K562 (cell line): Measurements from ENCODE around the gene PPL. TPM values are rescaled to one million over a fixed set of nuclear protein-coding genes. Genes with fewer than 3 reads are reported as not detected.

Experiments used
- ATAC-seq: fragments of 200-7000 bp; cut with Tn5 transposase; 3 replicates; pipeline ENCODE4 v1.9.1; 2020; ENCODE audit warnings: moderate library complexity
- BruUV-seq: library from RNA; stranded (reverse); fragments of 400-500 nt; replicated peaks from 2 replicates; lab custom pipeline; 2021; lab: Mats Ljungman, UMichigan
- CTCF ChIA-PET: fragments of 300-600 bp; formaldehyde crosslinking; extraction: SDS; loops from one replicate; lab custom pipeline; 2021; ENCODE audit warnings: low intra/inter-chr PET ratio; lab: Yijun Ruan, JAX
- POLR2A ChIA-PET: fragments of 300-600, 350-650 bp; sonication (Branson Sonifier 250); formaldehyde crosslinking; extraction: SDS; loops from one replicate; lab custom pipeline; 2021; ENCODE audit warnings: antibody characterized with exemption, inconsistent platforms; lab: Yijun Ruan, JAX
- DNase-seq, 4 experiments: peaks; one replicate each; pipeline versions ENCODE4 v3.0.0 to v3.0.0-alpha.2; 2011 to 2018; ENCODE audit warnings: low spot score in 3 of 4, mixed read lengths in 3 of 4; ENCODE audit errors: extremely low read depth in 1 of 4
- FAIRE-seq: peaks from 2 replicates; lab custom pipeline; 2011; peaks lifted over from hg19 to GRCh38; lab: Jason Lieb, UNC
- H2AFZ ChIP-seq: 2 replicates; pipeline ENCODE4 v1.6.0; 2011; ENCODE audit warnings: low read depth, low read length, control low read depth, inconsistent platforms
- H3K27ac ChIP-seq: fragments of 200-600 bp; 3 replicates; pipeline ENCODE4 v1.8.0; 2011; ENCODE audit warnings: low read depth, mild to moderate bottlenecking, control low read depth, inconsistent platforms, low read length, moderate library complexity, mixed read lengths; ENCODE audit errors: extremely low read depth
- H3K27me3 ChIP-seq, 2 experiments: fragments of 300-600 bp in 1 of 2; 2 replicates in 1 of 2; 3 replicates in 1 of 2; pipeline versions ENCODE4 v1.6.0 to v1.8.0; 2011; ENCODE audit warnings: inconsistent platforms in 2 of 2, low read length in 2 of 2, mild to moderate bottlenecking in 1 of 2, mixed read lengths in 1 of 2, moderate library complexity in 1 of 2; ENCODE audit not compliant: control insufficient read depth in 2 of 2, insufficient read depth in 2 of 2
- H3K36me3 ChIP-seq: fragments of 300-600 bp; 3 replicates; pipeline ENCODE4 v1.8.0; 2011; ENCODE audit warnings: mild to moderate bottlenecking, low read length, inconsistent platforms; ENCODE audit not compliant: control insufficient read depth, insufficient read depth
- H3K4me1 ChIP-seq, 2 experiments: fragments of 200-600 bp in 1 of 2; replicated peaks in 1 of 2; 2 replicates in 1 of 2; 3 replicates in 1 of 2; pipeline versions ENCODE4 v1.5.1 to v1.8.0; 2011; ENCODE audit warnings: inconsistent platforms in 2 of 2, low read length in 2 of 2, mild to moderate bottlenecking in 1 of 2, mixed read lengths in 1 of 2, moderate library complexity in 1 of 2; ENCODE audit not compliant: control insufficient read depth in 2 of 2, insufficient read depth in 2 of 2
- H3K4me2 ChIP-seq: 2 replicates; pipeline ENCODE4 v1.6.1; 2011; ENCODE audit warnings: low read length, control low read depth, inconsistent platforms, mixed read lengths; ENCODE audit not compliant: insufficient read depth
- H3K4me3 ChIP-seq: fragments of 200-600 bp; sonication (generic), shearing (Covaris generic); 2 replicates; pipeline ENCODE4 v1.5.1; 2016; ENCODE audit warnings: control low read depth, inconsistent platforms
- H3K79me2 ChIP-seq: fragments of 200-600 bp; 3 replicates; pipeline ENCODE4 v1.8.0; 2011; ENCODE audit warnings: low read length, inconsistent platforms; ENCODE audit not compliant: control insufficient read depth, insufficient read depth
- H3K9ac ChIP-seq, 2 experiments: 2 replicates each; pipeline versions ENCODE4 v1.6.0 to v1.6.1; 2011; ENCODE audit warnings: low read depth in 2 of 2, low read length in 2 of 2, control low read depth in 1 of 2, inconsistent platforms in 1 of 2, mild to moderate bottlenecking in 1 of 2, mixed read lengths in 1 of 2; ENCODE audit not compliant: insufficient read depth in 1 of 2
- H3K9me1 ChIP-seq: one replicate; pipeline ENCODE4 v1.6.0; 2011; ENCODE audit warnings: inconsistent platforms, mild to moderate bottlenecking, low read length, moderate library complexity; ENCODE audit not compliant: control insufficient read depth, insufficient read depth
- H3K9me3 ChIP-seq: replicated peaks from 2 replicates; pipeline ENCODE4 v1.5.1; 2011; ENCODE audit warnings: low read depth, low read length, inconsistent platforms; ENCODE audit not compliant: control insufficient read depth, insufficient read depth
- H4K20me1 ChIP-seq: replicated peaks from 2 replicates; pipeline ENCODE4 v1.6.1; 2011; ENCODE audit warnings: low read length, inconsistent platforms, mixed read lengths; ENCODE audit not compliant: control insufficient read depth, insufficient read depth
- BCOR ChIP-seq: fragments of 450-650 bp; IDR thresholded peaks from 2 replicates; pipeline ENCODE4 v1.6.1; 2016
- C11orf30 ChIP-seq: fragments of 450-650 bp; IDR thresholded peaks from 2 replicates; pipeline ENCODE4 v1.6.1; 2016; ENCODE audit warnings: low read depth, mild to moderate bottlenecking
- HDAC2 ChIP-seq: fragments of 450-650 bp; IDR thresholded peaks from 2 replicates; pipeline ENCODE4 v1.6.1; 2016; ENCODE audit warnings: mild to moderate bottlenecking
- MIER1 ChIP-seq: fragments of 450-650 bp; IDR thresholded peaks from 2 replicates; pipeline ENCODE4 v1.6.1; 2016; ENCODE audit warnings: antibody characterized with exemption, mild to moderate bottlenecking, low read depth
- RBBP5 ChIP-seq: fragments of 200-600 bp; sonication (generic); IDR thresholded peaks from 2 replicates; pipeline ENCODE4 v1.6.1; 2012; ENCODE audit warnings: borderline replicate concordance, mild to moderate bottlenecking, low read length, control low read depth, inconsistent platforms; ENCODE audit not compliant: insufficient read depth, poor library complexity, severe bottlenecking
- RBM25 ChIP-seq: fragments of 200-400 bp; formaldehyde crosslinking; IDR thresholded peaks from 2 replicates; pipeline ENCODE4 v1.6.1; 2018; ENCODE audit warnings: low read length, low read depth, moderate library complexity; ENCODE audit not compliant: severe bottlenecking
- SETDB1 ChIP-seq: IDR thresholded peaks from one replicate; pipeline ENCODE4 v1.6.1; 2012; ENCODE audit warnings: low read length, control low read depth, inconsistent platforms
- ZFP36 ChIP-seq: fragments of 150-350 bp; IDR thresholded peaks from 2 replicates; pipeline ENCODE4 v1.6.1; 2018; ENCODE audit warnings: low read length, low read depth; ENCODE audit not compliant: partially characterized antibody
- WGBS: fragments of 100-300 bp; shearing (Covaris generic); methylation state at CpG from one replicate; pipeline ENCODE4 v1.1.6; 2016; ENCODE audit warnings: low coverage, mixed read lengths; ENCODE audit not compliant: insufficient coverage; ENCODE audit errors: missing lambda C conversion rate; 5-methylcytosine and 5-hydroxymethylcytosine counted together
- in situ Hi-C: fragments of 300-500 bp; cut with MboI; formaldehyde crosslinking; loops from 4 replicates; pipeline ENCODE4 v1.15.0; 2018; ENCODE audit warnings: inconsistent platforms, mixed read lengths
- intact Hi-C: fragments of 100-400 bp; cut with micrococcal nuclease; formaldehyde crosslinking; loops from 2 replicates; pipeline ENCODE4 v1.14.2; 2022
- polyA plus RNA-seq, 8 experiments: library from polyadenylated mRNA; depleted of rRNA in 4 of 8; stranded (reverse) in 5 of 8; unstranded in 3 of 8; fragments of >200 nt; fragmentation: Nextera tagmentation in 2 of 8; fragmentation: Illumina TruSeq in 1 of 8; extraction: Ambion mirVana in 2 of 8; extraction: Trizol in 1 of 8; gene quantifications; 2 replicates each; pipeline versions ENCODE4 v1.2.1 to v1.2.3, GENCODE V29; 2011 to 2014; ENCODE audit warnings: inconsistent platforms in 1 of 8, missing spikeins in 1 of 8
- total RNA-seq, 7 experiments: library from RNA; depleted of rRNA in 6 of 7; stranded (reverse); fragments of >200 nt in 6 of 7; fragmentation: Illumina TruSeq in 2 of 7; extraction: Trizol in 2 of 7; gene quantifications; 2 replicates each; pipeline versions ENCODE4 v1.2.1 to v1.2.3, GENCODE V29; 2011 to 2021; ENCODE audit warnings: low replicate concordance in 1 of 7

Gene PPL
- total and polyA plus RNA-seq, 9 of the 15 experiments (the other 6 are each of a cell fraction or from before 2014, with no cell fraction given) = 0.01 to 0.15 (median 0.07) TPM; not detected in 3

GRCh38 chr16:4981473-4981872, 44.5 kb upstream of the PPL start:
- intact Hi-C loops = no loop called here
- Histone ChIP-seq H3K36me3 (no peaks in the 10 kb centered on the region), H2AFZ (no peak overlapping the region), H3K9me3 (no peaks in the 10 kb centered on the region), H3K9ac (no peak overlapping the region), H4K20me1 (0 out of 2 replicates have a peak, but pooled peaks cover 7% of the 10 kb centered on the region), H3K4me1 (peaks cover 5 to 8% of the 10 kb centered on the region in 2 experiments; a peak in 4 of 5 replicates), H3K4me2 (no peak overlapping the region), H3K9me1 (no peaks in the 10 kb centered on the region), H3K79me2 (no peaks in the 10 kb centered on the region), H3K4me3 (no peak overlapping the region), H3K27me3 (peaks cover 12 to 31% of the 10 kb centered on the region in 2 experiments; a peak in 3 of 5 replicates), H3K27ac (no peak overlapping the region)
- POLR2A ChIA-PET = interaction anchor here (1.2 kb wide), 1 partner anchor 11 kb away, joined by 3 read pairs; no protein-coding TSS in a partner anchor
- CTCF ChIA-PET = no interaction called here
- no peak for FAIRE-seq
- BruUV-seq = no TSS peak
- DNase-seq = no peak
- ATAC-seq = no peak
- in situ Hi-C loops = no loop called here
- TF ChIP-seq ZFP36 (peak; percentile 57), RBM25 (peak; percentile 59), RBBP5 (no peak), HDAC2 (no peak), C11orf30 (no peak), MIER1 (no peak), BCOR (peak; percentile 76), SETDB1 (no peak)
- WGBS = 28% methylated on average over 7 of the region's 7 CpGs
